ENCODE measurements around the gene ALG8. TPM values are rescaled to one million over a fixed set of nuclear protein-coding genes. Genes with fewer than 3 reads are reported as not detected.

Gene ALG8
- total RNA-seq, 1 donor = 38.4 TPM

DNA sequence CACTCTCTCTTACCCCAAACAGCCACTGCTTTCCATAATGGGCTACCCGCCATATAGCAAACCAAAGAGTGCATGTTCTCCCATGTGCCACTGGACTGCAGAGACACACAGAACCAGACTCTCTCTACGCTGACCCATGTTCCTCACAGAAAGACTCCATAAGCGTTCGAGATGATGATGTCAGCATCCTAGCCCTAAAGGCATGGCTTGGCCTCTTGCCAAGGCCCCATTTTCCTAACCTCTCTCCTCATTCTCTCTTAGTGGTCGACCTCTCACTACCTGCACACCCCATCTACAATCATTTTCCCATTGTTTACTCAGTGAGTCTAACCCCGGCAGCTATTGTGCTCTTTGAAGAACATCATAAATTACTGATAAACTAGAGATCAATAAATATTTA lies 64.7 kb downstream of the ALG8 start:
- no peak overlapping the region for H3K4me3 ChIP-seq (ENCODE audit: insufficient read depth, low read length)
- H3K36me3 ChIP-seq (ENCODE audit: insufficient read depth, low read length) = peaks cover 26% of the 10 kb centered on the region
- TF ChIP-seq CTCF (IDR thresholded peaks at IDR 0.05; ENCODE audit: extremely low read depth, low read depth, low read length) = no peak
- peaks cover 52% of the 10 kb centered on the region for H4K20me1 ChIP-seq (ENCODE audit: insufficient read depth, low read length)
- H3K27me3 ChIP-seq (ENCODE audit: insufficient read depth, low read length) = no peaks in the 10 kb centered on the region
- H3K4me2 ChIP-seq (ENCODE audit: insufficient read depth, low read length) = no peak overlapping the region
- peaks cover 12% of the 10 kb centered on the region for H3K4me1 ChIP-seq (ENCODE audit: insufficient read depth, low read length)
- H3K27ac ChIP-seq (ENCODE audit: low read depth, low read length) = no peak overlapping the region
- H2AFZ ChIP-seq (ENCODE audit: low read length) = no peak overlapping the region
- peaks cover 90% of the 10 kb centered on the region for H3K79me2 ChIP-seq (ENCODE audit: insufficient read depth, low read length)
- no peak for DNase-seq (ENCODE audit: insufficient read length, low spot score, missing footprints)
- no peaks in the 10 kb centered on the region for H3K9me3 ChIP-seq (ENCODE audit: low read depth, low read length)

DNA sequence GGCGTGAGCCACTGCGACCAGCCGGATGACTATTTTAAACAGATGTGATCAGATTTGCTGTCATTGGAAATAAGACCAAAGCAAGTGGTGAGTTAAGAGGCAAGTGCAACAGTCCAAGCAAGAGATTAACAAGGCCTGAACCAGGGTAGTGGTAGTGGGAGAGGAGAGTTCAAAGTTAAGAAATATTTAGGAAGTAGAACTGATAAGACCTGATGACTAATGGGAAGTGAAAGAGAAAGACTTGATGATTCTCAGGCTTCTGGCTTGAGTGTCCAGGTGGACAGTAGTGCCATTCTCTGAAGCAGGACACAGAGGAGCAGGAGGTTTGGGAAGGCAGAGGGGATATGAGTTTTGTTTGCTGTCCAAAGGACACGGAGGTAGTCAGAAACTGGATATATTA lies 67.0 kb downstream of the ALG8 start:
- H3K79me2 ChIP-seq (ENCODE audit: insufficient read depth, low read length) = peaks cover 72% of the 10 kb centered on the region
- H3K27me3 ChIP-seq (ENCODE audit: insufficient read depth, low read length) = no peaks in the 10 kb centered on the region
- H3K9me3 ChIP-seq (ENCODE audit: low read depth, low read length) = no peaks in the 10 kb centered on the region
- no peak overlapping the region for H3K27ac ChIP-seq (ENCODE audit: low read depth, low read length)
- peaks cover 36% of the 10 kb centered on the region for H3K36me3 ChIP-seq (ENCODE audit: insufficient read depth, low read length)
- TF ChIP-seq CTCF (IDR thresholded peaks at IDR 0.05; ENCODE audit: extremely low read depth, low read depth, low read length) = no peak
- no peak overlapping the region for H2AFZ ChIP-seq (ENCODE audit: low read length)
- H3K4me1 ChIP-seq (ENCODE audit: insufficient read depth, low read length) = no peaks in the 10 kb centered on the region
- no peak overlapping the region for H3K4me3 ChIP-seq (ENCODE audit: insufficient read depth, low read length)
- H4K20me1 ChIP-seq (ENCODE audit: insufficient read depth, low read length) = peaks cover 39% of the 10 kb centered on the region
- DNase-seq (ENCODE audit: insufficient read length, low spot score, missing footprints) = no peak
- no peak overlapping the region for H3K4me2 ChIP-seq (ENCODE audit: insufficient read depth, low read length)

- H3K36me3 ChIP-seq (ENCODE audit: insufficient read depth, low read length) = peaks cover 36% of the 10 kb centered on the region
Measured at GRCh38 chr11:78071717-78072116, 67.7 kb downstream of the ALG8 start.

GRCh38 chr11:78070621-78071020 lies 68.8 kb downstream of the ALG8 start:
- no peak overlapping the region for H3K4me3 ChIP-seq (ENCODE audit: insufficient read depth, low read length)
- no peak for DNase-seq (ENCODE audit: insufficient read length, low spot score, missing footprints)
- H2AFZ ChIP-seq (ENCODE audit: low read length) = no peak overlapping the region
- H3K4me1 ChIP-seq (ENCODE audit: insufficient read depth, low read length) = no peaks in the 10 kb centered on the region
- peaks cover 54% of the 10 kb centered on the region for H3K79me2 ChIP-seq (ENCODE audit: insufficient read depth, low read length)
- peaks cover 36% of the 10 kb centered on the region for H3K36me3 ChIP-seq (ENCODE audit: insufficient read depth, low read length)
- no peak overlapping the region for H3K4me2 ChIP-seq (ENCODE audit: insufficient read depth, low read length)
- TF ChIP-seq CTCF (IDR thresholded peaks at IDR 0.05; ENCODE audit: extremely low read depth, low read depth, low read length) = no peak
- no peaks in the 10 kb centered on the region for H3K27me3 ChIP-seq (ENCODE audit: insufficient read depth, low read length)
- H3K27ac ChIP-seq (ENCODE audit: low read depth, low read length) = no peak overlapping the region
- H3K9me3 ChIP-seq (ENCODE audit: low read depth, low read length) = no peaks in the 10 kb centered on the region
- H4K20me1 ChIP-seq (ENCODE audit: insufficient read depth, low read length) = peaks cover 25% of the 10 kb centered on the region

More at GRCh38 chr11:78071717-78072116, 67.7 kb downstream of the ALG8 start:
- H3K4me3 ChIP-seq (ENCODE audit: insufficient read depth, low read length) = no peak overlapping the region
- no peaks in the 10 kb centered on the region for H3K4me1 ChIP-seq (ENCODE audit: insufficient read depth, low read length)
- no peak overlapping the region for H3K4me2 ChIP-seq (ENCODE audit: insufficient read depth, low read length)
- H3K27me3 ChIP-seq (ENCODE audit: insufficient read depth, low read length) = no peaks in the 10 kb centered on the region
- no peak for TF ChIP-seq CTCF (IDR thresholded peaks at IDR 0.05; ENCODE audit: extremely low read depth, low read depth, low read length)
- no peak overlapping the region for H3K27ac ChIP-seq (ENCODE audit: low read depth, low read length)
- peaks cover 64% of the 10 kb centered on the region for H3K79me2 ChIP-seq (ENCODE audit: insufficient read depth, low read length)
- no peak for DNase-seq (ENCODE audit: insufficient read length, low spot score, missing footprints)
- H4K20me1 ChIP-seq (ENCODE audit: insufficient read depth, low read length) = peaks cover 34% of the 10 kb centered on the region
- no peaks in the 10 kb centered on the region for H3K9me3 ChIP-seq (ENCODE audit: low read depth, low read length)
- no peak overlapping the region for H2AFZ ChIP-seq (ENCODE audit: low read length)
